Activated CD8-positive, alpha-beta memory T cell treated with anti-CD3 and anti-CD28 coated beads for 36 hours (primary cell): ENCODE measurements around the gene CPA5. TPM values are rescaled to one million over a fixed set of nuclear protein-coding genes. Genes with fewer than 3 reads are reported as not detected.
"Not testable (repeated sequence)": the region's sequence is repeated elsewhere in the genome, so short reads cannot be mapped to it uniquely, and the experiment has no call there.

ENCODE experiments used
- CTCF ChIA-PET: fragments of 350-600 bp; sonication (Branson Sonifier 250); formaldehyde crosslinking; loops from one replicate; lab custom pipeline; 2021; ENCODE audit warnings: antibody characterized with exemption; lab: Charles Lee
- POLR2A ChIA-PET: fragments of 350-600 bp; sonication (Branson Sonifier 250); formaldehyde crosslinking; loops from one replicate; lab custom pipeline; 2021; ENCODE audit warnings: antibody characterized with exemption; lab: Charles Lee
- total RNA-seq, 2 experiments: library from RNA; stranded (reverse); gene quantifications; one replicate each; pipeline ENCODE4 v1.2.3, GENCODE V29; 2021

The CPA5 gene
- total RNA-seq, 2 experiments from 2014 or later = 2.1 to 3.2 TPM

DNA sequence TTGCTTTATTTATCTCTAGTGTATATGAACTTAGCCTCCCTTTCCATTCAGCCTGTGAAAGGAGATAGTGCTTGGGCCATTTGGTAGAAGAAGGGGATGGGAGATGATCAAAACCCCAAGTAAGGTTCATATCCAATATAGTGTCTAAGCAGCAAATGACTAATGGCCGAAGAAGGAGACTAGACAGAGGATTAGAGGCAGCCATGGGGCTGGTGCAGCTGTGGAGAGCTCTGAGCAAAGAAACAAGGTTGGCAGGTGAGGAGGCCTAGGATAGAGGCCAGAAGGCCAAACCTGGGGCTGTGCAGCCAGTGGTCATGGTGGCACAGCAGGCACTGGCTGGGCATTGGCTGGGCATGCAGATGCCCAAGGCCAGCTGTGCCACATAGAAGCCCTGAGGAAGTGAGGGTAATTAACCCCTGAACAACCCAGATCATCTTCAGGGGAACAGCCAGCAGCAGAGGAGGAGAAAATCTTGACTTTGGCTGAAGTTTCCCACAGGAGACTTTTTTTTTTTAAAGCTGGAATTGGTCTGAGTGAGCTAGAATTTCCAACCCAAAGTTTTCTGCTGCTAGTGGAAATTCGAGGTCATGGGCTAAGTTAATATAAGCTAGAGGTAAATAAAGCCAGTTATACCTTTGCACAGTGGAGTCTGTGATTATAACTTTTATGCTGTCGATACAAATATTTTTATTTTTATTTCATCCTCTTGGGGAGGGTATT, 25.4 kb downstream of the CPA5 start:
- CTCF ChIA-PET = no interaction called here

DNA sequence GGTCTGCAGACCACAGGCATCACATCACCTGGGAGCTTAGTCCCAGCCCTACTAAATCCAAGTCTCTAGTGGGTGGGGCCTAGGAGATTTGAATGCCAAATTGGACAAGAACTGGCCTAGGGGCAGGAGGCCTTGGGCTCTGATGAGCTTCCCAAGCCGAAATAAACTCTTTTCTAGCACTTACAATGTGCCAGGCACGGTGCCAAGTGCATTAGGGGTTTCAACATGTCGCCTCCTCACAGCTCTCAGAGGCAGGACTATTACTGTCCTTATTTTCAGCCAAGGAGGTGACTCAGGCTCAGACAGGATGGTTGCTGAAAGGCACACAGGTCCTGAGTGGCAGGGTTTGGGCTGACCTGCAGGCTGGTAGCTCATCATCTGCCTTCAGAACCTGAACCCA, 26.4 kb downstream of the CPA5 start:
- CTCF ChIA-PET = no interaction called here
- POLR2A ChIA-PET = no interaction called here

More for the DNA sequence above, 25.4 kb downstream of the CPA5 start:
- POLR2A ChIA-PET = no interaction called here

DNA sequence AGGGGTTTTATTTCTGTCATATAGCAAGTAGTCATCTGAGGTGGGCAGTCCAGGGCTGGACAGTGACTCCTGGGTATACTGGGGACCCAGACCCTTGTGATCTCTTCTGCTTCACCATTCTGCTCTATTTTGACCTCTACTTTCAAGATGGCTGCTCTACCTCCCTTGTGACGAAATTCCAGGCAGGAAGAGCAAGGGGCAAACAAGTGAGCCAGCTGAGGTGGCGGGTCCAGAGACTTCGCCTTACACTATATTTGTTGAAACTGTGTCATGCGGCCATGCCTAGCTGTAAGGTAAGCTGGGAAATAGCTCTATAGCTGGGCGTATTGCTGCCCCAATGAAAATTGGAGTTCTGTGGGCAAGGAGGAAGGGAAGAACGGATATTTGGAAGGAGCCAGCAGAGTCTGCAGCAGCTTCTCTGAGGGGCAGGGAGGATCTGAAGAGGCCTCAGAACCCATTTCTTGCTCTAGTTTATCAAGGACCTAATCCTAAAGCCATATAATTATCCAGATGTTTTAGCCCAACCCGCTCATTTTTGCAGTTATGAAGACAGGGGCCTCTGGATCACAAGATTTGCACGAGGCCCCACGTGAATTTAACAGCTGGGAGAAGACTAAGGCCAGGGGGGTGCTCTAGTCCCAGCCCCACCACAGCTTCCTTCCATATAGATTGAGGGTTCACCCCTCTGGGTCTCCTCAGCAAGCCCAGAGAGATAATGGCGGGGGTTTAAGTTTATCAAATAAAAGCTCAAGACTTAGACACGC, 28.0 kb downstream of the CPA5 start:
- ChIA-PET CTCF (interaction anchor here (0.5 kb wide), 1 partner anchor 19 kb away, joined by 3 read pairs; no protein-coding TSS in a partner anchor), POLR2A (no interaction called here)

DNA sequence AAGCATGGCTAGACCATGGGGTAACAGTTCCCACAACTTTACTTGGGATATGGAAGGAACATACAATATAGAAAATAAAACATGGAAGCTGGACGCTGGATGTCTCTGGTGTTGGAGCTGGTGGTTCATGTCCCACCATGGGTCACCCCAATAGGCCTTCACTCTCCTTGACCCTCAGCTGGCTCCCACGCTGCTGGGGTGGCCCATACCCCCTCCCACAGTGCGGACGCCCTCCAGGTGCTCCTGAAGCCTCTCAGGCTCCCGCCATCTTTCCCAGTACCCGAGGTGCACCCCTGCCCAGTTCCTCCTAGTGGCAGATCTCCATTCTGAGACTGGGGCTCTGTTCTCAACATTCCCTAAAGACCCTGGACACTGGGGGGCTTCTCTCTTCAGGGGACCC, 29.9 kb downstream of the CPA5 start:
- CTCF ChIA-PET = no interaction called here
- POLR2A ChIA-PET = no interaction called here

DNA sequence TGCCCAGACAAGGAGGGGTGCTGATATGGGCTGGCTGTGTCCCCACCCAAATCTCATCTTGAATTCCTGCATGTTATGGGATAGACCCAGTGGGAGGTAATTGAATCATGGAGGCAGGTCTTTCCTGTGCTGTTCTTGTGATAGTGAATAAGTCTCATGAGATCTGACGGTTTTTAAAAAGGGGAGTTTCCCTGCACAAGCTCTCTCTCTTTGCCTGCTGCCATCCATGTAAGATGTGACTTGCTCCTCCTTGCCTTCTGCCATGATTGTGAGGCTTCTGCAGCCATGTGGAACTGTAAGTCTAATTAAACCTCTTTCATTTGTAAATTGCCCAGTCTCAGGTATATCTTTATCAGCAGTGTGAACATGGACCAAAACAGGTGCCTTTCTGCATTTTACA, 31.8 kb downstream of the CPA5 start:
- CTCF ChIA-PET = interaction anchor here (0.6 kb wide), 1 partner anchor 14 kb away, joined by 3 read pairs; no protein-coding TSS in a partner anchor
- POLR2A ChIA-PET = not testable (repeated sequence)

DNA sequence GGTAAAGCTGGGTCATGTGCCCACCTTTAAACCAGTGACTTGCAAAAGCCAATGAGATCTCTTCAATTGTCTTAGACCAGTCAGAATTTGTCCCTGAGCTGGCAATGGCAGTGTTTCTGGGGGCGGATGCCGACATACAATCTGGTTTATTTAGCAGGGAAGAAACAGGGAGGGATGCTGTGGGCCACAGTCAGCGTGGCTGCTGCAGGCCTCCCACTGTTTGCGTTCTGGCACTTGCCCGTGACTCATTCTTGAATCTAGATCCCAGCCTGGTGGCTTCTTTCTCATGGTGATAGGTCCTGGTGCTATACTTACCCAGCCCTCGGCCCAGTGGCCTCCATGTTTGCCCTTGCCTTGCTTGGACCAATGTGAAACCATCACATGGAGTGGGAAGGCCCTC, 32.6 kb downstream of the CPA5 start:
- POLR2A ChIA-PET = no interaction called here
- CTCF ChIA-PET = no interaction called here

DNA sequence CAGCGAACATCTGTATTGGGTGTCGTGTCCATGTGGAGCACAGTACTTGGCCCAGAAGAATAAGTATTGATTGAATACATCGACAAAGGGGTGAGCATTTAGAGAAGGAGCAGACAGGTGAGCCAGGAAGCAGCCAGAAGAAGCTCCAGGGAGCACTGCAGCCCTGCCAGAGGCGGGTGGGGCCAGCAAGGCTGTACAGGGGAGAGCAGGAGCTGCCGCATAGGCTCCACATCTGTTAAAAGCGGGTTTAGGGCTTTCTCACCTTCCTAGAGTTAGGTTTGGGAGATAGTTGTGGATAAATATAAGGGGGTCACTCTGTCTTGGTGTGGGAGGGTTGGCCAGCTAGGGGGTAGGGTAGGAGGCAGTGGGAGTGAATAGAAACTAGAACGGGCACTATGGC, 34.4 kb downstream of the CPA5 start:
- CTCF ChIA-PET = no interaction called here

GRCh38 chr7:130379532-130379920, 34.9 kb downstream of the CPA5 start:
- CTCF ChIA-PET = no interaction called here
- POLR2A ChIA-PET = no interaction called here

More for the DNA sequence above, 34.4 kb downstream of the CPA5 start:
- POLR2A ChIA-PET = no interaction called here

DNA sequence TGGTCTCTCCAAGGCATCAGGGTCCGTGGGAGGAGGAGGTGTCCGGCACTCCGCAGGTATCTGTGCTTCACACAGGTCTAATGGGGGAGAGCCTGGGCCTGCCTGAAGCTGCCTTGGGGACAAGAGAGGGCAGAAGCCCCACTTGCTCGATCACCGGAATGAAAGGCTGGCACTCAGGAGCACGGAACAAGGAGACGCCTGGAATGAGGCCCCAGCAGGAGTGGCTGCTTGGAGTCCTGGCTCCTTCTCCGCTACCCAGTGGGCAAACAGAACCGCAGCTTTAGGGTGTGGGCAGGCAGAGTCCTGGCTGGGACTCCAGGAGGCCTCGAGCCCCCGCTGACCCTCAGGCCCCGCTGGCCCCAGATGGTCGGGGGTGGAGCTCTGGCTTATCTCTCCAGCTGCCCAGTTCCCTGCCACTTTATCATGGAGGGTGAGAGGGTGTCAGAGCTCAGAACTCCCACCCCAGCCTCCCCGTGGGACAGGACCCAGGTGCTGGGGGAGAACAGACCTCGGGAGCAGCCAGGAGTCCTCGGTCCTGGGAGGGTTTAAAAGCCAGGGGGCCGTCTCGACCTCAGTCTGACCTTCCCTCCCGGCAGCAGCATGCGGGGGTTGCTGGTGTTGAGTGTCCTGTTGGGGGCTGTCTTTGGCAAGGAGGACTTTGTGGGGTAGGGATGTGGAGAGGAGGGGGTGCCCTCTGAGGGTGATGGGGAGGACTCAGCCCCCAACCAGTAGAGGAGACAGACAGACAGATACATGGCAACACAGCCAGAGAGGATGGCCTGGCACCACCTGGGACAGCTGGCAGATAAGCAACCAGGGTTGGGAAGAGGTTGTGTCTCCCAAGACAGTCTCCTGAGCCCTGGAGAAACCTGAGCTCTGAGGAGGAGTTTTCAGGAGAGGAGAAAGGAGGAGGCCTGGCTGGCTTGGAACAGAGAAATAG, 35.6 kb downstream of the CPA5 start, which contains the start of gene CPA1:
TSS of gene CPA1 (plus strand) at position 574 of the 940 bp plus-strand sequence. CDS start at position 601, 27 bp downstream.
- CTCF ChIA-PET = no interaction called here

DNA sequence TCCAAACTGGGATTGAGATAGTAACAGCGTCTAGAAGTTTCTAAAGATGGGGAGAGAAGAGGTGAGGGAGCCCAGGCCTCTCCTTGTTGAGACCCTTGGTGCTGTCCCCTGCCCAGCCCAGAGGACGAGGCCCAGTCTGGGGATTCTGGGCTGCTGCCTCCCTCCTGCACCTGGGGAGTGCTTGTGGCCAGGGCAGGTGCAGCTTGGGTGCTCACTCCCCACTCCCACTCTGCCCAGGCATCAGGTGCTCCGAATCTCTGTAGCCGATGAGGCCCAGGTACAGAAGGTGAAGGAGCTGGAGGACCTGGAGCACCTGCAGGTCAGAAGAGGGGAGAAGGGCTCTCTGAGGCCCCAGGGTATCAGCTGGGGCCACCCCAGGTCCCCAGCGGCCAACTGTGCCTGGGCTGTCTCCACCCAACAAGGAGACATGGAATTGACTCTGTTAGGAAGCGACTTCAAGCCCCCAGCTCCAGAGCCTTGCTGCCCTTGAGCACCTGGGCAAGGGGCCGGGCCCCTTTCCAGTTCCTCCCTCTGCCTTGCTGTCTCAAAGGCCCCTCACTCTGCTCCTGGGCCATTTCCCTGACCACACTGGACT, 36.3 kb downstream of the CPA5 start:
- POLR2A ChIA-PET = no interaction called here

More for the DNA sequence above, 35.6 kb downstream of the CPA5 start, which contains the start of gene CPA1:
- POLR2A ChIA-PET = no interaction called here

GRCh38 chr7:130381468-130382312, 37.1 kb downstream of the CPA5 start:
- POLR2A ChIA-PET = no interaction called here
- CTCF ChIA-PET = interaction anchor here (0.6 kb wide), 1 partner anchor 160 kb away, joined by 3 read pairs; no protein-coding TSS in a partner anchor

More for the DNA sequence above, 36.3 kb downstream of the CPA5 start:
- CTCF ChIA-PET = no interaction called here

GRCh38 chr7:130383187-130383980, 38.8 kb downstream of the CPA5 start:
- ChIA-PET POLR2A (no interaction called here), CTCF (no interaction called here)

DNA sequence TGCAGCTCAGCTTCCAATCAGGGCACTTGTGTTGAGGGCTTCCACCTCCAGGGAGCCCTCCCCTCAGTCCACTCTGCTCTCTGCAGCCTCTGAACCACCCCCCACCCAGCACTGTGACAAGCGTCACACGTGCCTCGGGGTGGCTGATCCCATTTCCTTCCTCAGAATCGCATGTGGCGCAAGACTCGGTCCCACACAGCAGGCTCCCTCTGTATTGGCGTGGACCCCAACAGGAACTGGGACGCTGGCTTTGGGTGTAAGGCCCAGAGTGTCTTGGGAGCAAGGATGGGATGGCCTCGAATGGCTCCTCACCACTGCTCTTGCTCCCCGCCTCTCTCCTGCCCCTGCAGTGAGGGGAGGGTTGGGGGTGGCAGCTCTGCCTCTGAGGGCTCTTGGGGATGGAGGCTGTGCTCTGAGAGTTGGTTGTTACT, 39.8 kb downstream of the CPA5 start:
- POLR2A ChIA-PET = no interaction called here
- CTCF ChIA-PET = no interaction called here

DNA sequence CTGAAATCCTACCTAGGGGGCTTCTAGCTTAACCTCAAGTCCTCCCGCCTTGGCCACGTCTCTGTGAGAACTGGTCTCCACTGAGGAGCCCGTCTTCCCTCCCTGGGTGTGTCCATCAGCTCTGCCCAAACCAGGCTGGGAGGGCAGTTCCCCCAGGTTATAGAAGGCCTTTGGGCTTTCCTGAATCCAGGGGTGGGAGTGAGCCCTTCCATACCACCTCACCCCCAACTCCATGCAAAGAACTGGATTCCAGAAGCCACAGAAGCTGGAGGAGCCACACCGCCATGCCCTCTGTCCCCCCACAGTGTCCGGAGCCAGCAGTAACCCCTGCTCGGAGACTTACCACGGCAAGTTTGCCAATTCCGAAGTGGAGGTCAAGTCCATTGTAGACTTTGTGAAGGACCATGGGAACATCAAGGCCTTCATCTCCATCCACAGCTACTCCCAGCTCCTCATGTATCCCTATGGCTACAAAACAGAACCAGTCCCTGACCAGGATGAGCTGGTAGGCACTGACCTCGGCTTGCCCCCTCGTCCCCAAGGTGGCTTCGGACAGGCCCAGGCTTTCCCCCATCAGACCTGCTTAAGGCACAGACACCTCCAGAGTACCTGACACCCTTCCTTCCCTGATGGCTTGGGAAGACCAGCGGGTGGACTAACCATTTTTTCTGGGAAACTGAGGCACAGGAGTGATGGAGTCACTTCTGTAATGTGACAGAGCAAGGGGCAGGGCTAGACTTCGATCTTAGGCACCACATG, 40.4 kb downstream of the CPA5 start:
- ChIA-PET POLR2A (no interaction called here), CTCF (no interaction called here)

DNA sequence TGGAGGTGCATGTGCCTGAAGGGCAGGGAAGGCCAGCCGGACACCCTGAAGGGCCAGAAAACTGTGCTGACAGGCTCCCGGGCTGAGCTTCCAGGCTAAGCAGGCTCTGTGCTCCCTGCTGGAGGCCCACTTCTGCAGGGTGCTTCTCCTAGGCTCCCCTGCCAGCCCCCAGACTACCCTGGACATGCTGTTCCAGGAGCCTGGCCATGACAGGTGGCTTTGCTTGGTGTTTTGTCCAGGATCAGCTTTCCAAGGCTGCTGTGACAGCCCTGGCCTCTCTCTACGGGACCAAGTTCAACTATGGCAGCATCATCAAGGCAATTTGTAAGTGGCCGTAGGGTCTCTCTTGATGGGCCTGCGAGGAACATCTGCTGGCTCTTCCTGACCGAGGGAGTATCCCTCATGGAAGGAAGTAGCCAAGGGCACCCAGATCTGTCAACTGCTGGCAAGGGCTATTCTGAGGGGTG, 41.0 kb downstream of the CPA5 start:
- CTCF ChIA-PET = no interaction called here
- POLR2A ChIA-PET = no interaction called here

GRCh38 chr7:130386876-130387275, 42.3 kb downstream of the CPA5 start:
- POLR2A ChIA-PET = interaction anchor here (0.6 kb wide), 1 partner anchor 168 kb away, joined by 4 read pairs; no protein-coding TSS in a partner anchor
- CTCF ChIA-PET = no interaction called here

DNA sequence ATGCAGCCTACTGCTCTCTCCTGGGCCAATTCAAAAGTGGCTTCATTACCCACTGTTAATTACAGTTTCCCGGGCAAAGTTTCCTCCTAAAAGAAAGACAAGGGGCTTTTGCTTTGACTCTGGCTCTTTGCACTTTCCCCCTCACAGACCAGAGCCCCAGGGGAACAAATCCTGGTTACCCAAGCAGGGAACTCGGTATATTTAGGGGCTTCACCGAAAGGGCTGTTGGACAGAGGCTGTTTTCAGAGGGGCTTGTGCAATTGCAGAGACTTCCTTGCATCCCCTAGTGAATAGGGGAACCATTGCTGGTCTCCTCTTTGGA, 42.7 kb downstream of the CPA5 start:
- ChIA-PET POLR2A (interaction anchor here (0.6 kb wide), 1 partner anchor 168 kb away, joined by 4 read pairs; no protein-coding TSS in a partner anchor), CTCF (no interaction called here)
